IPS-NIHi7 (cell line): ENCODE data around the gene WDR59.

ENCODE experiments used
- DNase-seq: peaks from one replicate; pipeline ENCODE4 v3.0.0; 2012; ENCODE audit warnings: mixed read lengths; ENCODE audit errors: extremely low spot score

WDR59 gene

GRCh38 chr16:74903120-74903519 lies 81.8 kb downstream of the WDR59 start:
- no peak for DNase-seq

- DNase-seq = no peak
These were observed 82.8 kb downstream of the WDR59 start for GRCh38 chr16:74902161-74902560.

GRCh38 chr16:74901606-74902005 lies 83.3 kb downstream of the WDR59 start:
- DNase-seq = no peak

GRCh38 chr16:74899816-74900215 lies 85.1 kb downstream of the WDR59 start:
- DNase-seq = no peak

GRCh38 chr16:74898659-74899058 lies 86.3 kb downstream of the WDR59 start:
- no peak for DNase-seq

- DNase-seq = no peak
These were observed 88.2 kb downstream of the WDR59 start for GRCh38 chr16:74896389-74897370.

GRCh38 chr16:74893541-74893940 lies 91.4 kb downstream of the WDR59 start:
- no peak for DNase-seq

- no peak for DNase-seq
These were observed 92.1 kb downstream of the WDR59 start for GRCh38 chr16:74892574-74893461.

GRCh38 chr16:74888888-74889287 lies 96.0 kb downstream of the WDR59 start:
- no peak for DNase-seq

GRCh38 chr16:74888232-74888862 lies 96.6 kb downstream of the WDR59 start:
- DNase-seq = no peak

- DNase-seq = no peak
These were observed 97.8 kb downstream of the WDR59 start for GRCh38 chr16:74887084-74887483.

GRCh38 chr16:74877706-74878105 lies 107.2 kb downstream of the WDR59 start:
- no peak for DNase-seq

- no peak for DNase-seq
These were observed 109.9 kb downstream of the WDR59 start for GRCh38 chr16:74874912-74875546.

- DNase-seq = no peak
These were observed 110.8 kb downstream of the WDR59 start for GRCh38 chr16:74874123-74874522.

- no peak for DNase-seq
These were observed 112.6 kb downstream of the WDR59 start for GRCh38 chr16:74872302-74872701.

GRCh38 chr16:74871608-74872007 lies 113.3 kb downstream of the WDR59 start:
- DNase-seq = peak; percentile 65

GRCh38 chr16:74868501-74868900 lies 116.4 kb downstream of the WDR59 start:
- DNase-seq = no peak

GRCh38 chr16:74868035-74868434 lies 116.9 kb downstream of the WDR59 start:
- no peak for DNase-seq

- DNase-seq = no peak
These were observed 117.6 kb downstream of the WDR59 start for GRCh38 chr16:74867281-74867849.

- DNase-seq = peak; percentile 56
These were observed 118.9 kb downstream of the WDR59 start for GRCh38 chr16:74865922-74866598.
